Liver (tissue), 9 donors: ENCODE measurements around the gene AP2A2. TPM values are rescaled to one million over a fixed set of nuclear protein-coding genes. Genes with fewer than 3 reads are reported as not detected.

Experiments used
- DNase-seq: peaks from one replicate; pipeline ENCODE4 v3.0.0-alpha.2; 2017; ENCODE audit warnings: low spot score
- H3K27ac ChIP-seq, 2 donors: one replicate each; pipeline ENCODE4 v1.7.0; 2013; ENCODE audit warnings: inconsistent platforms in 2 of 2, low read length in 2 of 2, control low read depth in 1 of 2, low read depth in 1 of 2, mild to moderate bottlenecking in 1 of 2
- H3K27me3 ChIP-seq, 4 donors: one replicate each; pipeline versions ENCODE4 v1.6.1 to v1.7.0; 2013; ENCODE audit warnings: low read length in 3 of 4, inconsistent platforms in 1 of 4, mild to moderate bottlenecking in 1 of 4, moderate library complexity in 1 of 4; ENCODE audit not compliant: control insufficient read depth in 4 of 4, insufficient read depth in 4 of 4
- H3K36me3 ChIP-seq, 4 donors: one replicate each; pipeline versions ENCODE4 v1.6.1 to v1.7.0; 2013; ENCODE audit warnings: low read length in 3 of 4, mild to moderate bottlenecking in 3 of 4, low read depth in 1 of 4, moderate library complexity in 1 of 4; ENCODE audit not compliant: control insufficient read depth in 4 of 4, insufficient read depth in 3 of 4
- H3K4me1 ChIP-seq, 4 donors: one replicate each; pipeline versions ENCODE4 v1.6.1 to v1.7.0; 2013; ENCODE audit warnings: low read length in 3 of 4, mild to moderate bottlenecking in 3 of 4, moderate library complexity in 1 of 4; ENCODE audit not compliant: control insufficient read depth in 4 of 4, insufficient read depth in 4 of 4
- H3K4me3 ChIP-seq, 3 donors: one replicate each; pipeline versions ENCODE4 v1.6.1 to v1.7.0; 2013; ENCODE audit warnings: low read length in 3 of 3, control low read depth in 1 of 3, low read depth in 1 of 3, mild to moderate bottlenecking in 1 of 3
- H3K9ac ChIP-seq, 2 donors: one replicate each; pipeline ENCODE4 v1.7.0; 2013; ENCODE audit warnings: low read length in 2 of 2, mild to moderate bottlenecking in 2 of 2, moderate library complexity in 2 of 2, control low read depth in 1 of 2, low read depth in 1 of 2
- H3K9me3 ChIP-seq, 4 donors: one replicate each; pipeline versions ENCODE4 v1.6.1 to v1.7.0; 2013; ENCODE audit warnings: low read length in 3 of 4; ENCODE audit not compliant: control insufficient read depth in 4 of 4
- FOXA1 ChIP-seq: IDR thresholded peaks from 2 replicates; pipeline ENCODE4 v1.6.1; 2016; ENCODE audit warnings: antibody characterized with exemption
- FOXA2 ChIP-seq: IDR thresholded peaks from 2 replicates; pipeline ENCODE4 v1.6.1; 2016; ENCODE audit warnings: antibody characterized with exemption
- GABPA ChIP-seq, 2 donors: IDR thresholded peaks in 1 of 2; conservative IDR thresholded peaks in 1 of 2; 2 replicates each; pipeline ENCODE4 v1.6.1; 2016; ENCODE audit warnings: antibody characterized with exemption in 2 of 2, mild to moderate bottlenecking in 1 of 2, moderate library complexity in 1 of 2
- HNF4A ChIP-seq, 2 donors: conservative IDR thresholded peaks; 2 replicates each; pipeline ENCODE4 v1.6.1; 2016; ENCODE audit warnings: antibody characterized with exemption in 2 of 2, mild to moderate bottlenecking in 2 of 2
- HNF4G ChIP-seq: IDR thresholded peaks from 2 replicates; pipeline ENCODE4 v1.6.1; 2016; ENCODE audit warnings: antibody characterized with exemption
- JUND ChIP-seq, 2 donors: IDR thresholded peaks; 2 replicates each; pipeline ENCODE4 v1.6.1; 2016; ENCODE audit warnings: antibody characterized with exemption in 2 of 2
- NR2F2 ChIP-seq: IDR thresholded peaks from 2 replicates; pipeline ENCODE4 v1.6.1; 2016; ENCODE audit warnings: antibody characterized with exemption
- RAD21 ChIP-seq, 2 donors: IDR thresholded peaks; 2 replicates each; pipeline ENCODE4 v1.6.1; 2016; ENCODE audit warnings: antibody characterized with exemption in 2 of 2, mild to moderate bottlenecking in 2 of 2
- REST ChIP-seq: IDR thresholded peaks from 2 replicates; pipeline ENCODE4 v1.6.1; 2016; ENCODE audit warnings: antibody characterized with exemption, mild to moderate bottlenecking
- RXRA ChIP-seq, 2 donors: IDR thresholded peaks; 2 replicates each; pipeline ENCODE4 v1.6.1; 2017 to 2018; ENCODE audit warnings: antibody characterized with exemption in 2 of 2, mild to moderate bottlenecking in 1 of 2
- SP1 ChIP-seq: IDR thresholded peaks from 2 replicates; pipeline ENCODE4 v1.6.1; 2018; ENCODE audit warnings: antibody characterized with exemption, mild to moderate bottlenecking
- TAF1 ChIP-seq: conservative IDR thresholded peaks from 2 replicates; pipeline ENCODE4 v1.6.1; 2016; ENCODE audit warnings: antibody characterized with exemption, mild to moderate bottlenecking
- YY1 ChIP-seq: IDR thresholded peaks from 2 replicates; pipeline ENCODE4 v1.6.1; 2016; ENCODE audit warnings: antibody characterized with exemption, mild to moderate bottlenecking
- WGBS: extraction: QIAGEN DNeasy Blood & Tissue Kit; methylation state at CpG from one replicate; pipeline ENCODE4 v1.1.7; 2013; 5-methylcytosine and 5-hydroxymethylcytosine counted together
- polyA plus RNA-seq, 2 donors: library from polyadenylated mRNA; stranded (reverse) in 1 of 2; unstranded in 1 of 2; fragments of 200-250 nt in 1 of 2; fragments of >200 nt in 1 of 2; fragmentation: Nextera tagmentation in 1 of 2; extraction: Ambion mirVana in 1 of 2; gene quantifications; one replicate each; pipeline versions ENCODE4 v1.2.1 to v1.2.3, GENCODE V29; 2013 to 2015
- total RNA-seq, 2 donors: library from RNA; depleted of rRNA; stranded (reverse); fragments of >200 nt; gene quantifications; one replicate each; pipeline ENCODE4 v1.2.3, GENCODE V29; 2014
- TF ChIP-seq, protein P1 (sequence below): IDR thresholded peaks from 2 replicates; pipeline ENCODE4 v1.6.1; 2016; ENCODE audit warnings: antibody characterized with exemption
- TF ChIP-seq, protein P2 (sequence below): IDR thresholded peaks from 2 replicates; pipeline ENCODE4 v1.6.1; 2016; ENCODE audit warnings: antibody characterized with exemption
- TF ChIP-seq, protein P3 (sequence below): fragments of 150-350 bp; IDR thresholded peaks from 2 replicates; pipeline ENCODE4 v1.5.1; 2017; ENCODE audit warnings: improper control_type of control experiment, low read depth, low read length; ENCODE audit not compliant: missing input control
- donor health status: healthy.
- donor health status: healthy.
- donor health status: healthy.
- donor health status: healthy.
- donor health status: healthy.

Gene AP2A2
- total and polyA plus RNA-seq, 4 donors = 20.5 to 39.7 (median 23.8) TPM

DNA sequence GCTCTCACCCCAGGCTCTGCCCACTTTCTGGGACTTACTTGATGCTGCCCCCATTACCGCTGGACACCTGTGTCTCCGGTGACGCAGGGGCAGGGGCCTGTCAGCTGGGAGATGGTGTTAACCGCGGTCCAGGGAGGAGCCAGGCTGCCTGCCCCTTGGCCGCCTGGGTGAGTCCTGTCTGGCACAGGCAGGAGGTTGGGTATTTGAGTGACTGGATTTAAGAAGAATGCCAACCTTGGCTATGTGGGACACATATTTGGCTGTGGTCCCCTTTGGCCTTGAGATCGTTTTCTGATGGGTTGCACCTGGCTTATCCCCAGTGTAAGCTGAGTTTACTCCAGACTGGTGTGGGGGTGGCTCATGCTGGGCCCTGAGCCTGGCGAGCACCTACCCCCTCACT is 108.3 kb downstream of the AP2A2 start:
- TF ChIP-seq RXRA (IDR thresholded peaks at IDR 0.05) (no peak), FOXA1 (no peak), YY1 (no peak), FOXA2 (no peak), HNF4G (no peak), RAD21 (IDR thresholded peaks at IDR 0.05) (no peak), NR2F2 (no peak), TAF1 (no peak), HNF4A (conservative IDR thresholded peaks at IDR 0.05) (no peak), REST (no peak), JUND (IDR thresholded peaks at IDR 0.05) (no peak), SP1 (no peak), GABPA (IDR thresholded peaks at IDR 0.05 in 1 of 2, conservative IDR thresholded peaks at IDR 0.05 in 1 of 2) (no peak)
- TF ChIP-seq, protein P1, sequence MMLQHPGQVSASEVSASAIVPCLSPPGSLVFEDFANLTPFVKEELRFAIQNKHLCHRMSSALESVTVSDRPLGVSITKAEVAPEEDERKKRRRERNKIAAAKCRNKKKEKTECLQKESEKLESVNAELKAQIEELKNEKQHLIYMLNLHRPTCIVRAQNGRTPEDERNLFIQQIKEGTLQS = no peak
- TF ChIP-seq, protein P2, sequence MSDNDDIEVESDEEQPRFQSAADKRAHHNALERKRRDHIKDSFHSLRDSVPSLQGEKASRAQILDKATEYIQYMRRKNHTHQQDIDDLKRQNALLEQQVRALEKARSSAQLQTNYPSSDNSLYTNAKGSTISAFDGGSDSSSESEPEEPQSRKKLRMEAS = no peak
- 78% methylated on average over 8 of the region's 8 CpGs for WGBS
- no peak overlapping the region for H3K4me3 ChIP-seq

DNA sequence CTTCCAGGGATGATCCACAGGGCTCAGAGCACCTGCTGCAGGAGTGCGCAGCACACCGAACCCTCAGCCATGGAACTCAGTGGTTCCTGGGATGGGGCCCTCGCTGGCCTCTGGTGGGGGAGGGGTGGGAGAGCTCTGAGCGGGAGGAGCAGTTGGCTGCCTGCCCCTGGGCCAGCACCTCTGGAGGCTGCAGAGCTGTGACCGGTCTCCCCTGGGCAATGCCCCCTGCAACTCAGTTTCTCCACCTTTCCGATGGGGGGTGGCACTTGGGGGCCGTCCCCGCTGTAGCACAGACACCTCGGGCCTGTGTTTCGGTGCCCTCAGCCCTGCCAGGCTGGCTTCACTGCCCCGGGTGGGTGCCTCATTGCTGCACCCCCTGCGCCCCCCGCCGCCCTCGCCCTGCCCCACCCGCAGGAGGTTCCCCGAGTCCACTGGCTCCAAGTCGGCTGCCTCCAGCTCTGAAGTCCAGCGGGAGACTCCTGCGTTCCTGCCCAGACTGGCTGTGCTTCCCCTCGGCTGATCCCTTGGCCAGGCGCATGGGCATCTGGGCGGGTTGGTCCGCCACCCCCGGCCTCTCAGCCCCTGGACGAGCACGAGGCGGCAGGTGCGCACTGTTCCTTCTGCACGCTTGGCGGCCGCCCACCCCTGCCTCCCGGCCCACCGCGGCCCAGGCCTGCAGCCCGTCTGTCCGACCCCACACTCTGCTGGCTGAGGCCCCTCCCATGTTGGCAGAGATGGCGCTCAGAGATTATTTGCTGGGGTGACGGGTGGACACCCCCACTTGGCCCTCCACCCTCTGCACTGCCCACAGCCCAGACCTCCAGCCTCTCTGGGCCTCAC is 109.0 kb downstream of the AP2A2 start:
- Histone ChIP-seq H3K27ac (no peak overlapping the region), H3K4me3 (no peak overlapping the region), H3K9ac (no peak overlapping the region), H3K27me3 (no peaks in the 10 kb centered on the region), H3K4me1 (no peaks in the 10 kb centered on the region), H3K9me3 (no peaks in the 10 kb centered on the region), H3K36me3 (no peaks in the 10 kb centered on the region)
- TF ChIP-seq GABPA (IDR thresholded peaks at IDR 0.05 in 1 of 2, conservative IDR thresholded peaks at IDR 0.05 in 1 of 2) (no peak), REST (no peak)
- TF ChIP-seq, protein P3, sequence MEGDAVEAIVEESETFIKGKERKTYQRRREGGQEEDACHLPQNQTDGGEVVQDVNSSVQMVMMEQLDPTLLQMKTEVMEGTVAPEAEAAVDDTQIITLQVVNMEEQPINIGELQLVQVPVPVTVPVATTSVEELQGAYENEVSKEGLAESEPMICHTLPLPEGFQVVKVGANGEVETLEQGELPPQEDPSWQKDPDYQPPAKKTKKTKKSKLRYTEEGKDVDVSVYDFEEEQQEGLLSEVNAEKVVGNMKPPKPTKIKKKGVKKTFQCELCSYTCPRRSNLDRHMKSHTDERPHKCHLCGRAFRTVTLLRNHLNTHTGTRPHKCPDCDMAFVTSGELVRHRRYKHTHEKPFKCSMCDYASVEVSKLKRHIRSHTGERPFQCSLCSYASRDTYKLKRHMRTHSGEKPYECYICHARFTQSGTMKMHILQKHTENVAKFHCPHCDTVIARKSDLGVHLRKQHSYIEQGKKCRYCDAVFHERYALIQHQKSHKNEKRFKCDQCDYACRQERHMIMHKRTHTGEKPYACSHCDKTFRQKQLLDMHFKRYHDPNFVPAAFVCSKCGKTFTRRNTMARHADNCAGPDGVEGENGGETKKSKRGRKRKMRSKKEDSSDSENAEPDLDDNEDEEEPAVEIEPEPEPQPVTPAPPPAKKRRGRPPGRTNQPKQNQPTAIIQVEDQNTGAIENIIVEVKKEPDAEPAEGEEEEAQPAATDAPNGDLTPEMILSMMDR = no peak
- WGBS = 76% methylated on average over 39 of the region's 39 CpGs
- DNase-seq = no peak

More for the DNA sequence above, 108.3 kb downstream of the AP2A2 start:
- Histone ChIP-seq H3K9me3 (no peaks in the 10 kb centered on the region), H3K9ac (no peak overlapping the region), H3K4me1 (no peaks in the 10 kb centered on the region), H3K27me3 (no peaks in the 10 kb centered on the region), H3K27ac (no peak overlapping the region), H3K36me3 (no peaks in the 10 kb centered on the region)
- no peak for DNase-seq
